ENCODE measurements around the gene ZC3H18.

The ZC3H18 gene

GRCh38 chr16:88652762-88653063, 82.5 kb downstream of the ZC3H18 start:
- no peak for DNase-seq
- no peak overlapping the region for H3K4me3 Mint-ChIP-seq
- no peaks in the 10 kb centered on the region for H3K9me3 Mint-ChIP-seq
- H3K27me3 Mint-ChIP-seq (ENCODE audit: low read depth, poor library complexity): peaks cover 5% of the 10 kb centered on the region
- peaks cover 13% of the 10 kb centered on the region for H3K4me1 Mint-ChIP-seq
- peaks cover 3% of the 10 kb centered on the region for H3K36me3 Mint-ChIP-seq (ENCODE audit: low read depth)
- TF ChIP-seq, protein P1, sequence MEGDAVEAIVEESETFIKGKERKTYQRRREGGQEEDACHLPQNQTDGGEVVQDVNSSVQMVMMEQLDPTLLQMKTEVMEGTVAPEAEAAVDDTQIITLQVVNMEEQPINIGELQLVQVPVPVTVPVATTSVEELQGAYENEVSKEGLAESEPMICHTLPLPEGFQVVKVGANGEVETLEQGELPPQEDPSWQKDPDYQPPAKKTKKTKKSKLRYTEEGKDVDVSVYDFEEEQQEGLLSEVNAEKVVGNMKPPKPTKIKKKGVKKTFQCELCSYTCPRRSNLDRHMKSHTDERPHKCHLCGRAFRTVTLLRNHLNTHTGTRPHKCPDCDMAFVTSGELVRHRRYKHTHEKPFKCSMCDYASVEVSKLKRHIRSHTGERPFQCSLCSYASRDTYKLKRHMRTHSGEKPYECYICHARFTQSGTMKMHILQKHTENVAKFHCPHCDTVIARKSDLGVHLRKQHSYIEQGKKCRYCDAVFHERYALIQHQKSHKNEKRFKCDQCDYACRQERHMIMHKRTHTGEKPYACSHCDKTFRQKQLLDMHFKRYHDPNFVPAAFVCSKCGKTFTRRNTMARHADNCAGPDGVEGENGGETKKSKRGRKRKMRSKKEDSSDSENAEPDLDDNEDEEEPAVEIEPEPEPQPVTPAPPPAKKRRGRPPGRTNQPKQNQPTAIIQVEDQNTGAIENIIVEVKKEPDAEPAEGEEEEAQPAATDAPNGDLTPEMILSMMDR (IDR thresholded peaks at IDR 0.05): no peak
- no peak overlapping the region for H3K27ac Mint-ChIP-seq

DNA sequence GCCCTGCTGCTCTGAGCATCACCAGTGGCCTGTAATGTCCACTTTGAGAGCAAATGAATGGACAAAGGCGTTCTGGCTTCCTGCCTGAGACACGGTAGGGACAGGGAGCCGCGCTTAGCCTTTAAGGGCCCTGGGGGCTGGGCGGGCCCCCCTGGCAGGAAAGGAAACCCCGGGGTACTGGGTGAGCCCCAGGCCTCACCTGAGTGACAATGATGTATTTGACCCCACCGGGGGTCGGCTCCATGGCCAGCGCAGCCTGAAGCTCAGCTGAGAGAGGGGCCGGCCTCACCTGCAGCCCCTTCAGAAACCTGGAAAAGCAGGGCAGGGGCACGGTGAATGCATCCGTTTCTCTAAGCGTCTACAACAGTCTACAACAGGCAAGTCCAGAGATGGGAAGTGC, 82.9 kb downstream of the ZC3H18 start:
- no peaks in the 10 kb centered on the region for H3K9me3 Mint-ChIP-seq

DNA sequence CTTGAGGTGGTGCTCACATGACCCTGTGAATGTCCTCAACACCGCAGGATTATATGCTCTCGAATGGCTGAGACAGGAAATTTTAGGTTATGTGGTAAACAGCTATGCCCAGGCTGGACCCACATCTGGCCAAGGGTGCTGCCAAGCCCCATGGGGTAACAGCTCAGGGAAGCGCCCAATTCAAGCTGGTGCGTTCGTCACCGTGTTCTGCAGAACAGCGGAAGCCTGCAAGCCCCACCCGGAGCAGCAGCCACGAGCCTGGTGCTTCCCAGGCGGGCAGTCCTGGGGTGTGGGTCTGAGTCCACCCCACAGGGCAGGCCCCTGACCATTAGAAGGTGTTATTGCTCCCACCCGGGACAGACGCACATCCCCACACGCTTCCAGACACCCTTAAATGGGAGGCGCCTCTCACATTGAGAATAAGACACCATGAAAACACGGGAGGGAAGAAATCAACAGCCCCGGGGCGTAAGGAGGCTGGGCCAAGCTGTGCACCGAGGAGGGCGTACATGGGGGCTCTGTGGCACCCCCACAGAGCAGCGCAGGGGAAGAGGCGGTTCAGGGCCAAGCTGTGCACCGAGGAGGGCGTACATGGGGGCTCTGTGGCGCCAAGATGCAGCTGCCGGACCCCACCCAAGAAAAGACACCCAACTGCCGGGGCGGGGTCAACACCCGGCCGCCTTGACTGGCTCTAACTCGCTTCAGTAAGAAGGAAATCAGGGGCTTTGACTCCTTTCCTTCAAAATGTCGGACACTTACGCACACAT, 83.6 kb downstream of the ZC3H18 start:
- H3K36me3 Mint-ChIP-seq (ENCODE audit: low read depth): peaks cover 3% of the 10 kb centered on the region
- TF ChIP-seq, protein P1 (IDR thresholded peaks at IDR 0.05): no peak
- peaks cover 13% of the 10 kb centered on the region for H3K4me1 Mint-ChIP-seq
- peaks cover 5% of the 10 kb centered on the region for H3K27me3 Mint-ChIP-seq (ENCODE audit: low read depth, poor library complexity)
- H3K27ac Mint-ChIP-seq: no peak overlapping the region
- no peaks in the 10 kb centered on the region for H3K9me3 Mint-ChIP-seq
- H3K4me3 Mint-ChIP-seq: no peak overlapping the region
- no peak for DNase-seq

More for the DNA sequence above, 82.9 kb downstream of the ZC3H18 start:
- TF ChIP-seq, protein P1 (IDR thresholded peaks at IDR 0.05): no peak
- no peak for DNase-seq
- Mint-ChIP-seq H3K27ac (no peak overlapping the region), H3K36me3 (ENCODE audit: low read depth) (peaks cover 3% of the 10 kb centered on the region), H3K4me3 (no peak overlapping the region), H3K27me3 (ENCODE audit: low read depth, poor library complexity) (peaks cover 5% of the 10 kb centered on the region), H3K4me1 (peaks cover 13% of the 10 kb centered on the region)

- TF ChIP-seq, protein P1 (IDR thresholded peaks at IDR 0.05): no peak
- DNase-seq: no peak
- Mint-ChIP-seq H3K36me3 (ENCODE audit: low read depth) (no peaks in the 10 kb centered on the region), H3K4me3 (no peak overlapping the region), H3K4me1 (peaks cover 7% of the 10 kb centered on the region), H3K27ac (no peak overlapping the region), H3K9me3 (no peaks in the 10 kb centered on the region), H3K27me3 (ENCODE audit: low read depth, poor library complexity) (peaks cover 2% of the 10 kb centered on the region)
These were observed 84.3 kb downstream of the ZC3H18 start for GRCh38 chr16:88654363-88655052.

GRCh38 chr16:88655053-88655732, 85.0 kb downstream of the ZC3H18 start:
- Mint-ChIP-seq H3K36me3 (ENCODE audit: low read depth) (no peaks in the 10 kb centered on the region), H3K4me1 (peaks cover 6% of the 10 kb centered on the region), H3K27ac (no peak overlapping the region), H3K4me3 (no peak overlapping the region), H3K9me3 (no peaks in the 10 kb centered on the region), H3K27me3 (ENCODE audit: low read depth, poor library complexity) (peaks cover 2% of the 10 kb centered on the region)
- TF ChIP-seq, protein P1 (IDR thresholded peaks at IDR 0.05): no peak
- no peak for DNase-seq

All from nephron progenitor cell (in vitro differentiated cells).